Astrocyte (in vitro differentiated cells and primary cell): ENCODE measurements around the gene C12orf50.

Experiments used
- CTCF ChIP-seq: IDR thresholded peaks from 2 replicates; pipeline ENCODE4 v1.5.1; 2011; ENCODE audit warnings: low read depth, mild to moderate bottlenecking, inconsistent platforms, low read length, moderate library complexity; ENCODE audit not compliant: insufficient read depth
- EZH2 ChIP-seq: IDR thresholded peaks from 2 replicates; pipeline ENCODE4 v1.6.1; 2012; ENCODE audit warnings: mild to moderate bottlenecking, low read length, inconsistent platforms; ENCODE audit not compliant: insufficient read depth

GRCh38 chr12:88057994-88058718, 29.0 kb upstream of the C12orf50 start:
- TF ChIP-seq EZH2 (no peak), CTCF (no peak)
